ENCODE measurements around the gene TEPSIN.

Gene TEPSIN
- long read RNA-seq, donor 1, partial matches to known transcripts, result 0 of 3 reads
- long read RNA-seq, donor 1, other reads (novel, unspliced or antisense), result 0 of 3 reads
- long read RNA-seq, donor 2, result 0 reads
- long read RNA-seq, donor 3, result 0 reads
- long read RNA-seq, donor 4, partial matches to known transcripts, result 0 of 1 reads
- long read RNA-seq, donor 4, other reads (novel, unspliced or antisense), result 0 of 1 reads
- long read RNA-seq, donor 5, partial matches to known transcripts, result 0 of 2 reads
- long read RNA-seq, donor 5, other reads (novel, unspliced or antisense), result 0 of 2 reads
- long read RNA-seq, donor 6, partial matches to known transcripts, result 0 of 1 reads
- long read RNA-seq, donor 6, other reads (novel, unspliced or antisense), result 0 of 1 reads
- long read RNA-seq, donor 7, result 0 reads
- long read RNA-seq, donor 8, partial matches to known transcripts, result 0 of 1 reads
- long read RNA-seq, donor 8, other reads (novel, unspliced or antisense), result 0 of 1 reads

DNA sequence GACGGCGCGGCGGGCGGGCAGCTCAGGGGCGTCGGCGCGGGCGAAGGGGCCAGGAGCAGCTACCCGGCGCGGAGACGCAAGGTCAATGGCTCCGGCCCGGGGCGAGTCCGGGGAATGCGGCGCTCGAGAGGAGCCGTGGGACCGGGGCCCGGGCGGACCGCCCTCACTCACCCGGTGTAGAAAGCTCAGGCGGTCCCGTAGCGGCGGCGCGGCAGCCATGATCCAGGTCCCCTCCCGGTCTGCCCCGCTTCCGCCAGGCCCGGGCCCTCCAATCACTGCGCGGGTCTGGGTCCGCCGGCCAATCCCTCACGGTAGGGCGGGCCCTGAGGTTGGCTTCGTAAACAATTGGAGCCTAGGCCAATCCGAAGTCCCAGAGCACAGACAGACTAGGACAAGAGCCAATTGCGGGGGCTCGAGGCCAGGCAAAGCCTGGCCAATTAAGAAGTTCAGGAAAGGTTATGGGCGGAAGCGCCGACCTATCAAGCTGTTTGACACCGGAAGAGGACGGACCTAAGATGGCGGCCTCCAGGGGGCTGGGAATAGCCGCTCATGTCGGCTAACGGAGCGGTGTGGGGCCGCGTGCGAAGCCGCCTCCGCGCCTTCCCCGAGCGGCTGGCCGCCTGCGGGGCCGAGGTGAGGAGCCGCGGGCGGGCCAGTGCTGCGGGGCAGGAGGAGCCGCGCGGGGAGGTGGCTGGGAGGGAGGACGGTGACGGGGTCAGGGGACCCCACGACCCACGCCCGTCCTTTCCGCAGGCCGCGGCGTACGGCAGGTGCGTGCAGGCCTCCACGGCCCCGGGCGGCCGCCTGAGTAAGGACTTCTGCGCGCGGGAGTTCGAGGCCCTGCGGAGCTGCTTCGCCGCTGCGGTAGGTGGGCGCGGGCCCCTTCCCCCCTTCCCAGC, at the start of gene TEPSIN, which contains the start of gene NDUFAF8:
TEPSIN (minus strand) TSS at position 241 of the 899 bp plus-strand sequence; CDS start at position 219, 22 bp downstream.
NDUFAF8 (plus strand) TSS at position 504 of the 899 bp plus-strand sequence; CDS start at position 550, 46 bp downstream.
- DNase-seq, result peak; percentile 84

DNA sequence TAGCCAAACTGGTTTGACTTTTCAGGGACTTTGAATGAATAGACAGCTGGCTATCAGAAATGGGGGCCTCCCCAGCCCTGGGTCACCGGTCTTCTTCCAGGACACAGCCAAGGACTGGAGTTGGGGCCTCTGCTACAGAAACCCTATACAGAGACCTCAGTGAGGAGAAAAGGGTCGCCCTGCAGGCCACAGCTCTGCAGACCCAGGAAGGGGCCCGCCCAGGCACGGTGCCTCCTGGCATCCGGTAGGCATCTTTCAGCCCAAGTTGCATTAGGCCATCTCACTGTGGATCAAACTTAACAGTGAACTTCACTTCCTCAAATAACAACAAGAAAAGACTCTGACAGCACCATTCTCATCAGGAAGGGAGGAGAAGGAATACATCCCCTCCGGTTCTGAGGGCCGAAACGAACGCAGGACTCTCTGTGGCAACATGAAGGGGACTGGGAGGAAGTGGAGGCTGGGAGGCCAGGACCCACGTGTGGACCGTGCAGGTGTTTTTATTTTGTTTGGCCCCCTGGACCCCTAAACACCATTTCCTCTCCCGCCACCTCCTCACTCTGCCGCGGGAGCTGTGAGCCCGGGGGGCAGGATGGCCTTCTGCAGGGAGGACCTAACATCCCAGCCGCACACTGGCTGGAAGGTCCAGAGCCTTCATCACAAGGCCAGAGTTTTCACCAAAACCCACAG, 49.0 kb upstream of the TEPSIN start:
- no peak for DNase-seq

- DNase-seq, result no peak
These were observed 48.3 kb upstream of the TEPSIN start for GRCh38 chr17:81287152-81287551.

GRCh38 chr17:81286491-81287145, 47.8 kb upstream of the TEPSIN start:
- no peak for DNase-seq

DNA sequence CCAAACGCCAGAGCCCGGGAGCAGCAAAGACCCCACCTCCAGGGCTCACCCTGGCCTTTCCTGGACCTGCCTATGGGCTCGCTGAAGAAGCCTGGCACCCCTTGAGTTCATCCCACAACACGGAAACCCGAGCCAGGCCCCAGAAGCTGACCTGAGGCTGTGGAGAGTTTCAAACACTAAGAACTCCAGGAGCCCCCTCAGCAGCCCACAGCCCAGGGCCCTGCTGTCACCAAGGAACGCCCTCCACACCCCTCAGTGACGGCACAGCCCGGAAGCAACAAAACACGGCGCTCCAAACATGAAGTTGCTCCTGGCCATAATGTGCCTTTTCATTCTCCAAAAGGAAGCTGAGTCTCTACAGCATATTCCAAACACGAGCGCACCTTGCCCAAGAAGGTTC, 47.0 kb upstream of the TEPSIN start:
- no peak for DNase-seq

GRCh38 chr17:81285179-81285878, 46.5 kb upstream of the TEPSIN start:
- peak; percentile 68 for DNase-seq

GRCh38 chr17:81282876-81283275, 44.0 kb upstream of the TEPSIN start:
- DNase-seq, result no peak

GRCh38 chr17:81282141-81282540, 43.3 kb upstream of the TEPSIN start:
- no peak for DNase-seq

GRCh38 chr17:81280571-81280970, 41.7 kb upstream of the TEPSIN start:
- DNase-seq, result no peak

DNA sequence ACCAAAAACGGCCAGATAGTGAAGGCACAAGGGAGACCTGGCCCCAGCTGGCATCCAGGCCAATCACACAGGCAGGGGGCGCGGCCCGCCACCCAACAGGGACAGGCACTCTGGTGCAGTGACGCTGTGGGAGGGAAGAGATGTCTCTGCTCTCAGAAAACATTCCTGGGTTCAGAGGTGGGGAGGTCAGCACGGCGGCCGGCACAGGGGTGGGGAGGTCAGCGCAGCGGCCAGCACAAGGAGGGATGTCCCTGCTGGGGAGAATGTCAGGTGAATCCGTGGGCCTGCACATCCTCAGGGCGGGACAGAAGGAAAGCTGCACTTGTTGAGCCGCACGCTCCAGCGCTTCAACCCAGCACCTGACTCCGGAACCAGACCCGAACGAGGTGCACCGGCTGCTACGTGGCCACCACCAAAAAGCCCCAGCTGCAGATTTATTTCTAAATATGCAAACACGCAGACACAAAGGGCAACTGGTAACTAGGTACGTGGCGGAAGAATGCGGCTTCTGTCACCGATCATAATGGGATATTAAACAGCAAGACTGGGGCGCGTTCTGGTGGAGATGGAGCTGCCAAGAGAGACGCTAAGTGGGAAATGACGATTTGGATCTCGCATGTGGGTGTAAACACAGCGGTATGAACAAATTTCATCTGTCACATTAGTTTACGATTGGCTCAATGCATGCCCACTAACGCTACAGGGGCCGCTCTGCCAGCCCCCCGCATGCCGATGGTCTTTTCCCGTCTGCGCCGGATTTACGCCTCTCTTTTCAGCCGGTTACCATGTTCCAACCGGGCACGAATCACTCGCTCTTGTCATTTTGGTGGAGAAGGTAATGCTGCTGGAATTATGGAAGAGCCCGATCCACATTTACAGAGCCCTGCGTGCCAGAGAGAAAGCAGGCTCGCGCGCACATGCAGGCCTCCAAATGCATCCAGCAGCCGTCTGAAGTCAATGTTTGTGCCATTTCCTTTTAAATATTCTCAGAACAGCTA, 40.7 kb upstream of the TEPSIN start:
- no peak for DNase-seq

DNA sequence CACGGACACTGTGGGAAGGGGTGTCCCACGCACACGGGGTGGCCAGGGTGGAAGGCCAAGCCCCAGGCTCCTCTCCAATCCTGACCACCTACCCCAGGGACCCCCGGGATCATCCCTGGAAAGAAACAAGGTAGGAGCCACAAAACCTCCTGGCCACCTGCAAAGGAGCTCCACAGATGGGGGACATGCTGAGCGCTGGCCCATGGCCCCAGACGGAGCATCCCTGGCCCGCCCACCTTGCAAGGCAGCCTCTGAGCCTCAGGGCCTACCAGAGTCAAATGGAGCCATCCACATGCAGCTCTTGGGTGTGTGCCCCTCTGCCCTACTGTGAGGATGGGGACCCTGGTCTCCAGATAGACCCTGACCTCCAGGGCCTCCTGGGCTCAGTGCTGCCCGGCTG, 40.0 kb upstream of the TEPSIN start:
- DNase-seq, result no peak

DNA sequence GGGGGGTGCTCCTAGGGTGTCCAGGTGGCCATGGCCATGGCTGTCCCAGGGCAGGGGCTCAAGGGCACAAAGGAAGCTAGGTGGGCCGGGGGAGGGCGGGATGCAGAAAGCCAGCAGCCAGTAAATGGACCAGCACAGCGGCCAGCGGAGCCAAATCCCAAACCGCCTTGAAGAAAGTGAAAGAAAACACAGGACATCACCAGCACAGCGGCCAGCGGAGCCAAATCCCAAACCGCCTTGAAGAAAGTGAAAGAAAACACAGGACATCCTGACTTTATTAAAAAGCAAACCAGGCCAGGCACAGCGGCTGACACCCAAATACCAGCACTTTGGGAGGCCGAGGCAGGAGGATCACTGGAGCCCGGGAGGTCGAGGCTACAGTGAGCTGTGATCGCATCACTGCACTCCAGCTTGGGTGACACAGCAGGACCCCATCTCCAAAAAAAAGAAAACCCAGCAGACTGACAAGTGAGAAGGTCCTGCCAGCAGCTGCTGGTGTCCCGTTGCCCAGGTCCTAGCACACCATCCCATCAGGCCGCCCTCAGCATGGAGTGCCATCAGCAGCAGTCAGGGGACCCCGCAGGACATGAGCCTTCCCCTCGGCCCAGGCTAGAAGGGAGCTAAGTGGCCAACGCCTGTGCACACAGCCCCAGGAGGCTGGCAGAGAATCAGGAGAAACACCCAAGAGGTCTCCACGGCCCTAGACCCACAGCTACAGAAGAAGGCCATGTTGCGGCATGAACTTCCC, 39.3 kb upstream of the TEPSIN start:
- DNase-seq, result no peak

GRCh38 chr17:81277421-81277820, 38.6 kb upstream of the TEPSIN start:
- DNase-seq, result no peak

DNA sequence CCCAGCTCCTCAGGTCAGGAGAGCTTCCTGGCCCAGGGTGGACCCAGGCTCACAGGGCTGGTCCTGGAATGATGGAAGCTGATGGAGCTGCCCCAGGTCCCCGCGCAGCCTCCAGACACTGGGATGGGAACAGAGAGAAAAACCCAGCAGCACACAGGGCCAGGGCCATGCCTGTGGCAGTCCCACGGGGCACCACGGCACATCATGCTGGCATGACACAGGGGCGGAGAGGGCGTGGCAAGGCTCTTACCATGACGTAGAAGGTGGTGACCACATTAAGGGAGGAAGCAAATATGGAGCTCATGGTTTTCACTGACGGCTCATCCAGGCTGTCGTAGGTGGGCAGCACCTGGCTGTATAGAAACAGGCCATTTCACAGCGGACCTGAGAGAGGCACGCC, 37.9 kb upstream of the TEPSIN start:
- DNase-seq, result no peak

GRCh38 chr17:81274471-81274855, 35.6 kb upstream of the TEPSIN start:
- DNase-seq, result no peak

DNA sequence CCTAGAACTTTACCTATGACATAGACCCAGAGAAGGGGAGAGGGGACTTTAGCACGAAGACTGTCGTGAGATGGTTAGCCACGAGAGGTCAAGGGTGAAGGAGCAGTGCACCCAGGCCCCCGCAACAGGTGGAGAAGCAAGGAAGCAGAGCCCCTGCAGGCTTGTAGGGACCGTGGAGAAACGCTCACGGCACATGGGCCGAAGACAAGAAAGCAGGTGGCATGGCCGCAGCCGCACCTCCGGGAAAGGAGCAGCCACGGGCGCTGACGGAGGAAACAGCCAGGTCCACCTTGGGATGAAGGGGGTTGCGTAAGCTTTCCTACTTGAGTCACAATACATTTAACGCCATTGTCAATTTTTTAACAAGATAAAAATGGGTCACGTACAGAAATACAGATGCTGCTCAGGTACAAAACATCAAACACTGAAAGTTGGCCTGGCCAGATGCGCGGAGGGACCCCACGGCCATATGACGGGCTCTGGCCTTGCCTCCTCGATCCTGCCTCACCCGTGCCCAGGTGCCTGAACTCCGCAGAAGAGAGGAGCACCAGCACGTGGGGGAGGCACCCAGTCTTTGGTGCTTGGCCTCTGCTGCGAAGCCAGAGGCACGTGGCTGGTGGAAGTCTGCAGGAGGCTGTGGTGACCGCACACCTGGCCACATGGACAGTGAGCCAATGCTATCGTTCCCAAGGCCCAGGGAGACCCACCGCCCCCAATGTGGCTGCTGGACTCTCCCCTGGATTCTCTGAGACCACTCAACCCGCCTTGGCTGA, 35.0 kb upstream of the TEPSIN start:
- no peak for DNase-seq

DNA sequence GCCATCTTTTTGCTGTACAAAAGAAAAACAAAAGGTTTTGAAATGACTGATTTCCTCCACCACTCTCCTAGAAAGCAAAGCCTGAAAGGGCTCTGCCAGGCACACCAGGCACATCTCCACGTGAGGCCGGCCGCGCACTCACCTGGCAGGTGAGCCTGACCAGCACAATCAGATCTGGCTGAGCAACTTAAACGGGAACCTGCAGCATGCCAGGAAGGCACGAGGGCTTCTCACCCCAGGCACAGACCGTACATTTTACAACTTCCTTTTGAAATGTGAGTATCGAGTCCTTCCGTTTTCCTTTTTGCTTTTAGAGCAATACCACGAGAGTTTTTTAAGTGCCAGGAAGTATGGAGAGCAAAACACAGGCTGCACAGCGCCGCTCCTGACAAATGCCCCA, 33.8 kb upstream of the TEPSIN start:
- no peak for DNase-seq

DNA sequence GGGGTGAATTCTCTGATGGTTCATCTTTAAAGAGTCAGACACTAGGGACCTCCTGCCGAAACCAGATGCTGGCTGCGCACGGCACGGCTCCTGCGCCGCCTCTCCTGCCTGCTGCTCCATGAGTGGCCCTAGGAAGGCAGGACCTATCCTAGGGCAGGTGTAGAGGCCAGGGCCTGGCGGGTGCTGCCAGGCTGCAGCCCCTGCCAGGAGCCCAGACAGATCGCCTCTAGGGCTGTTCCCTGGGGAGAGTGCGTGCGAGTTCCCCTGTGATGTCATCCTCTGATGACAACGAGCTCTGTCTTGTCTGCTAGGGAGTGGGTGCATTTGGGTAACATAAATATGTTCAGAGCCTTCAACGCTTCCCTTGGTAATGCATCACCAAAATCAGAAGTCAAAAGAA, 32.4 kb upstream of the TEPSIN start:
- no peak for DNase-seq
